Natural killer cell (primary cell): ENCODE results near the gene HYOU1. TPM values are rescaled to one million over a fixed set of nuclear protein-coding genes. Genes with fewer than 3 reads are reported as not detected.

Experiments used
- ATAC-seq, 3 donors: fragments of 150-1000 bp in 2 of 3; fragments of 200-7000 bp in 1 of 3; cut with Tn5 transposase; 1 replicate in 1 of 3; 2 replicates in 2 of 3; pipeline ENCODE4 v1.10.0; 2021; ENCODE audit warnings: mild to moderate bottlenecking in 2 of 3, moderate library complexity in 2 of 3
- DNase-seq, 2 donors: peaks; one replicate each; pipeline versions ENCODE4 v3.0.0 to v3.0.0-alpha.2; 2013 to 2021; ENCODE audit warnings: mixed read lengths in 1 of 2
- H3K27ac ChIP-seq: one replicate; pipeline ENCODE4 v1.5.1; 2013; ENCODE audit warnings: mild to moderate bottlenecking, low read length
- H3K27me3 ChIP-seq: one replicate; pipeline ENCODE4 v1.6.1; 2013; ENCODE audit warnings: low read length; ENCODE audit not compliant: control insufficient read depth, insufficient read depth
- H3K36me3 ChIP-seq: one replicate; pipeline ENCODE4 v1.6.1; 2013; ENCODE audit warnings: low read length; ENCODE audit not compliant: control insufficient read depth, insufficient read depth
- H3K4me1 ChIP-seq: one replicate; pipeline ENCODE4 v1.6.1; 2013; ENCODE audit warnings: low read length; ENCODE audit not compliant: control insufficient read depth, insufficient read depth
- H3K4me3 ChIP-seq: one replicate; pipeline ENCODE4 v1.5.1; 2013; ENCODE audit warnings: low read length
- H3K9me3 ChIP-seq: one replicate; pipeline ENCODE4 v1.6.1; 2013; ENCODE audit warnings: low read length; ENCODE audit not compliant: control insufficient read depth, insufficient read depth
- H3K27ac Mint-ChIP-seq, 2 donors: one replicate each; pipeline ENCODE4 v1.8.0; 2022; ENCODE audit warnings: mild to moderate bottlenecking in 2 of 2, mixed read lengths in 2 of 2, moderate library complexity in 1 of 2
- H3K27me3 Mint-ChIP-seq, 2 donors: one replicate each; pipeline ENCODE4 v1.8.0; 2022; ENCODE audit warnings: low read depth in 2 of 2, mixed read lengths in 2 of 2
- H3K36me3 Mint-ChIP-seq: one replicate; pipeline ENCODE4 v1.8.0; 2022; ENCODE audit warnings: mixed read lengths
- H3K4me1 Mint-ChIP-seq, 2 donors: one replicate each; pipeline ENCODE4 v1.8.0; 2022; ENCODE audit warnings: mixed read lengths in 2 of 2
- H3K4me3 Mint-ChIP-seq: one replicate; pipeline ENCODE4 v1.8.0; 2022; ENCODE audit warnings: mild to moderate bottlenecking, moderate library complexity, mixed read lengths
- H3K9me3 Mint-ChIP-seq, 2 donors: one replicate each; pipeline ENCODE4 v1.8.0; 2022; ENCODE audit warnings: mixed read lengths in 2 of 2
- CTCF ChIP-seq: fragments of 200-600 bp; IDR thresholded peaks from one replicate; pipeline ENCODE4 v1.8.0; 2022; ENCODE audit warnings: antibody characterized with exemption
- WGBS: methylation state at CpG from one replicate; pipeline ENCODE4 v1.1.7; 2013; ENCODE audit warnings: missing lambda C conversion rate; ENCODE audit not compliant: insufficient coverage; 5-methylcytosine and 5-hydroxymethylcytosine counted together
- intact Hi-C: fragments of 100-400 bp; cut with micrococcal nuclease; formaldehyde crosslinking; loops from one replicate; pipeline ENCODE4 v1.14.2; 2022
- total RNA-seq, 4 donors: library from RNA; stranded (reverse); fragments of 120-200 nt in 1 of 4; gene quantifications; one replicate each; pipeline versions ENCODE4 v1.2.3 to v1.2.4, GENCODE V29; 2013 to 2022

Gene HYOU1
- total RNA-seq, 3 donors from 2014 or later (not counting 1 experiment from before 2014, with no cell fraction given), result 114 to 146 (median 123) TPM

DNA sequence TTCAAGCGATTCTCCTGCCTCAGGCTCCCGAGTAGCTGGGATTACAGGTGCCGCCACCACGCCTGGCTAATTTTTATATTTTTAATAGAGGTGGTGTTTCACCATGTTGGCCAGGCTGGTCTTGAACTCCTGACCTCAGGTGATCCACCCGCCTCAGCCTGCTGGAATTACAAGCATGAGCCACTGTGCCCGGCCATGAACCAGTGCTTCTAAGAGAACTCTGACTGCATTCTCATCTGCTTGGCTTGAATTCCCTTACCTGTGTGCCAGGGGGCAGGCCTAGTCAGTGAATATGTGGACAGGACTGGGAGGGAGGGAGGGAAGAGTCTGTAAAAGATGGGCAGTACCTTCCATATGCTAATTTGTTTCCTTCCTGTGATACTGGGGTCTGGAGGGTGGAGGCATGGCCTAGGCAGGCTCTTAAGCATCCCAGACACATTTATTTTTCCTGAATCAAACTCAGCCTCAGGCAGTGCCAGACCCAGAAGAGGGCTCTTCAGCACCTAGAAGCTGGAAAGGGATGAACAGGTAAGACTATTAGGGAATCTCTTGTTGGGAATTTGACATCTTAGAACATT, 45.4 kb downstream of the HYOU1 start:
- Histone ChIP-seq H3K4me1 (peaks cover 7% of the 10 kb centered on the region), H3K27ac (no peak overlapping the region), H3K27me3 (no peaks in the 10 kb centered on the region), H3K9me3 (no peaks in the 10 kb centered on the region), H3K36me3 (peaks cover 68% of the 10 kb centered on the region), H3K4me3 (no peak overlapping the region)
- ATAC-seq, result no peak
- no peak for DNase-seq
- peaks cover 8% of the 10 kb centered on the region for H3K36me3 Mint-ChIP-seq
- no peak overlapping the region for H3K27ac Mint-ChIP-seq
- H3K4me3 Mint-ChIP-seq, result no peak overlapping the region
- H3K4me1 Mint-ChIP-seq, result peaks cover 0 to 13% of the 10 kb centered on the region in 2 donors
- H3K27me3 Mint-ChIP-seq, result no peaks in the 10 kb centered on the region
- no peak for TF ChIP-seq CTCF
- WGBS, result over 99% methylated on average over 5 of the region's 6 CpGs
- intact Hi-C loops, result no loop called here
- no peaks in the 10 kb centered on the region for H3K9me3 Mint-ChIP-seq

- Histone ChIP-seq H3K36me3 (peaks cover 37% of the 10 kb centered on the region), H3K27me3 (no peaks in the 10 kb centered on the region), H3K4me1 (no peaks in the 10 kb centered on the region), H3K4me3 (no peak overlapping the region), H3K9me3 (no peaks in the 10 kb centered on the region), H3K27ac (no peak overlapping the region)
- Mint-ChIP-seq H3K27me3 (no peaks in the 10 kb centered on the region), H3K9me3 (no peaks in the 10 kb centered on the region), H3K27ac (no peak overlapping the region), H3K36me3 (peaks cover 8% of the 10 kb centered on the region), H3K4me3 (no peak overlapping the region), H3K4me1 (peaks cover 0 to 6% of the 10 kb centered on the region in 2 donors)
- no peak for ATAC-seq
- 86% methylated on average over 3 of the region's 4 CpGs for WGBS
- TF ChIP-seq CTCF, result no peak
- no peak for DNase-seq
- intact Hi-C loops, result no loop called here
Observed at GRCh38 chr11:119006656-119007055, 50.3 kb downstream of the HYOU1 start.

- Histone ChIP-seq H3K4me1 (peaks cover 23% of the 10 kb centered on the region), H3K27me3 (no peaks in the 10 kb centered on the region), H3K4me3 (no peak overlapping the region), H3K27ac (no peak overlapping the region), H3K9me3 (no peaks in the 10 kb centered on the region), H3K36me3 (peaks cover 26% of the 10 kb centered on the region)
- DNase-seq, result no peak
- Mint-ChIP-seq H3K4me3 (no peak overlapping the region), H3K27me3 (no peaks in the 10 kb centered on the region), H3K4me1 (peaks cover 30 to 33% of the 10 kb centered on the region in 2 donors), H3K9me3 (no peaks in the 10 kb centered on the region), H3K27ac (no peak overlapping the region), H3K36me3 (no peaks in the 10 kb centered on the region)
- intact Hi-C loops, result no loop called here
- 100% methylated on average over 1 of the region's 1 CpG for WGBS
- TF ChIP-seq CTCF, result no peak
- ATAC-seq, result no peak
Observed at GRCh38 chr11:119000906-119001305, 56.1 kb downstream of the HYOU1 start.

DNA sequence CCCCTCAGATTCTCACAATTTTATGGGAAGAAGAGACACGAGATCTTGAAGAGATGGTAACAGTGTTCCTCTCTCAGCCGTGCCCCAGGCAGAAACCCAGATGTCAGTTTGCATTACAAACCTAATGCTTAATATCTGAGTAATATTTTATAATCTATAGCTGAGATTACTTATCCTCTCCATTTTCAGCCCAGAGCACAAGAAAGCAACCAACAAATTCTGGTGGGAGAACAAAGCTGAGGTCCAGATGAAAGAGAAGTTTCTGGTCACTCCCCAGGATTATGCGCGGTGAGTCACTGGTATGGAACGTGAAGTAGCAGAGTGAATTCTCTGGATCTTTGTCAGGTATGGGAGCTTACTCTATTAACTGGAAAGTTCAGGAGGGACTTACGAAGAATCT, 58.2 kb downstream of the HYOU1 start:
- 90% methylated on average over 4 of the region's 6 CpGs for WGBS
- Histone ChIP-seq H3K27me3 (no peaks in the 10 kb centered on the region), H3K4me3 (no peak overlapping the region), H3K4me1 (peaks cover 23% of the 10 kb centered on the region), H3K36me3 (peaks cover 20% of the 10 kb centered on the region), H3K9me3 (no peaks in the 10 kb centered on the region), H3K27ac (peak overlapping the region; percentile 93)
- ATAC-seq (no peak), DNase-seq (no peak)
- H3K27ac Mint-ChIP-seq, result peak overlapping the region; percentile 94
- H3K4me3 Mint-ChIP-seq, result peak overlapping the region; percentile 97
- no peaks in the 10 kb centered on the region for H3K27me3 Mint-ChIP-seq
- TF ChIP-seq CTCF, result no peak
- intact Hi-C loops, result loop anchor here (1.0 kb wide), 3 partner anchors 19 to 58 kb away; partner anchors contain the start of genes HYOU1, RPS25, SLC37A4 and TRAPPC4
- H3K36me3 Mint-ChIP-seq, result no peaks in the 10 kb centered on the region
- H3K9me3 Mint-ChIP-seq, result no peaks in the 10 kb centered on the region
- H3K4me1 Mint-ChIP-seq, result peaks cover 30 to 33% of the 10 kb centered on the region in 2 donors
